Measurements from ENCODE around the gene LRRC46. TPM values are rescaled to one million over a fixed set of nuclear protein-coding genes. Genes with fewer than 3 reads are reported as not detected.

Gene LRRC46
- total and polyA plus RNA-seq, 2 experiments from 2014 or later = 0.18 to 0.35 TPM

DNA sequence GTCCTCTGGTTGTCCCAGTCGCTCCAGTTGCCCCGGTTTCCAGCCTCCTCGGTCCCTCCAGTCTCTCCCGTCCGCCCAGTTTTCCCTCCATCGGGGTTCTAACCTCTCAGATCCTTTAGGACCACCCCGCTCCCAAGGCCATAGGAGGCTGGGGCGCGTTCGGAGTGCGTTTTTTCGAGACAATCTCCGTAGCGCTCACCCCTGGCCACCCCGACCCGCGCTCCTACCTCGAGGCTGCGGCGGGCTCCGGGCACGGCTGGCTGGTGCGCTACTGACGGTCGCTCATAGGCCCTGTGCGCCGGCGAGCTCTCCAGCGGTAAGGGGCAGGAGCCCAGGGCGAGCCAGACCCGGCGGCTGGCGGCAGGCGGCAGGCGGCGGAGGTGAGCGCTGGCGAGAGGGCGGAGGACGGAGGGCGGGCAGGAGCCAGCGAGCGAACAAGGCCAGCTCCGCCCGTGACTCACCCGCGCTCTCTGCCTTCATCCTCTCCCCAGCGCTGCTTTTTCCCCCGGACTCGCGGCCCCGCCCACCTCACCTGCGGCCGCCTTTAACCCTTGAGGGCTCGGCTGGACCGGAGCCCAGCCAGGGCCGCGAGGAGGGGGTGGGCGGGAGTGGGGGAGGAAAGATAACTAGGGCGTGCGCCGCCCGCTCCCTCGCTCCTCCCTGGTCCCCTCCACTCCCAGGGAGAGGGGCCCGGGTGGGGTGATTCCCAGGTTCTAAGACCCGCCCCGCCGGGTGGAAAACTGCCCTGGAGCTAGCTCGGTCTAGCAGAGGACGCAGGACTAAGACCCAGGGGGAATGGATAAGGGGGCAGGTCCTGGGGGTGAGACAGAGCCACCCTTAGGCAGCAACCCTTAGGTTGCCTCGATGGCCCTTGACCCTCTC lies 19.5 kb downstream of the LRRC46 start, which contains the start of gene SP6:
TSS of gene SP6 (minus strand) at position 472 of the 882 bp plus-strand sequence. CDS start 2,734 bp downstream, outside the sequence.
- Mint-ChIP-seq H3K27ac (no peak within 1 kb of the TSS), H3K4me3 (peak within 1 kb of the TSS; percentile 77), H3K27me3 (ENCODE audit: insufficient read depth, low read depth, poor library complexity) (peaks cover 91% of the 10 kb centered on the region), H3K4me1 (peaks cover 40% of the 10 kb centered on the region), H3K9me3 (no peaks in the 10 kb centered on the region), H3K36me3 (ENCODE audit: low read depth) (no peaks in the 10 kb centered on the region)
- DNase-seq (ENCODE audit: low spot score) (peak; percentile 93), ATAC-seq (peak; percentile 59)
- peak within 1 kb of the TSS; percentile 96 for H2AFZ ChIP-seq
- H3K79me2 ChIP-seq (replicated peaks; ENCODE audit: insufficient read depth) = no peaks in the 10 kb centered on the region
- H3K9me2 ChIP-seq (ENCODE audit: insufficient read depth) = no peaks in the 10 kb centered on the region
- peak within 1 kb of the TSS; percentile 96 for H3K4me2 ChIP-seq
- no peaks in the 10 kb centered on the region for H3K36me3 ChIP-seq (ENCODE audit: insufficient read depth)
- H4K20me1 ChIP-seq (replicated peaks; ENCODE audit: insufficient read depth) = peaks cover 4% of the 10 kb centered on the region
- peak within 1 kb of the TSS; percentile 58 for H3K4me3 ChIP-seq
- H3F3A ChIP-seq (replicated peaks; ENCODE audit: low read depth) = peaks cover 23% of the 10 kb centered on the region
- TF ChIP-seq, protein P1, sequence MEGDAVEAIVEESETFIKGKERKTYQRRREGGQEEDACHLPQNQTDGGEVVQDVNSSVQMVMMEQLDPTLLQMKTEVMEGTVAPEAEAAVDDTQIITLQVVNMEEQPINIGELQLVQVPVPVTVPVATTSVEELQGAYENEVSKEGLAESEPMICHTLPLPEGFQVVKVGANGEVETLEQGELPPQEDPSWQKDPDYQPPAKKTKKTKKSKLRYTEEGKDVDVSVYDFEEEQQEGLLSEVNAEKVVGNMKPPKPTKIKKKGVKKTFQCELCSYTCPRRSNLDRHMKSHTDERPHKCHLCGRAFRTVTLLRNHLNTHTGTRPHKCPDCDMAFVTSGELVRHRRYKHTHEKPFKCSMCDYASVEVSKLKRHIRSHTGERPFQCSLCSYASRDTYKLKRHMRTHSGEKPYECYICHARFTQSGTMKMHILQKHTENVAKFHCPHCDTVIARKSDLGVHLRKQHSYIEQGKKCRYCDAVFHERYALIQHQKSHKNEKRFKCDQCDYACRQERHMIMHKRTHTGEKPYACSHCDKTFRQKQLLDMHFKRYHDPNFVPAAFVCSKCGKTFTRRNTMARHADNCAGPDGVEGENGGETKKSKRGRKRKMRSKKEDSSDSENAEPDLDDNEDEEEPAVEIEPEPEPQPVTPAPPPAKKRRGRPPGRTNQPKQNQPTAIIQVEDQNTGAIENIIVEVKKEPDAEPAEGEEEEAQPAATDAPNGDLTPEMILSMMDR (conservative IDR thresholded peaks at IDR 0.05; ENCODE audit: low read depth in 2 of 2) = peak in 1 of 2 experiments; percentile 21; a peak in 1 of 4 replicates
- TF ChIP-seq STAT1 (IDR thresholded peaks at IDR 0.05; ENCODE audit: unreplicated experiment) = no peak
- TF ChIP-seq POLR2AphosphoS5 (IDR thresholded peaks at IDR 0.05; ENCODE audit: low read depth) = peak; percentile 77
- TF ChIP-seq EZH2 (IDR thresholded peaks at IDR 0.05; ENCODE audit: low read depth, unreplicated experiment) = peak; percentile 83
- TF ChIP-seq, protein P2, sequence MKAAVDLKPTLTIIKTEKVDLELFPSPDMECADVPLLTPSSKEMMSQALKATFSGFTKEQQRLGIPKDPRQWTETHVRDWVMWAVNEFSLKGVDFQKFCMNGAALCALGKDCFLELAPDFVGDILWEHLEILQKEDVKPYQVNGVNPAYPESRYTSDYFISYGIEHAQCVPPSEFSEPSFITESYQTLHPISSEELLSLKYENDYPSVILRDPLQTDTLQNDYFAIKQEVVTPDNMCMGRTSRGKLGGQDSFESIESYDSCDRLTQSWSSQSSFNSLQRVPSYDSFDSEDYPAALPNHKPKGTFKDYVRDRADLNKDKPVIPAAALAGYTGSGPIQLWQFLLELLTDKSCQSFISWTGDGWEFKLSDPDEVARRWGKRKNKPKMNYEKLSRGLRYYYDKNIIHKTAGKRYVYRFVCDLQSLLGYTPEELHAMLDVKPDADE (IDR thresholded peaks at IDR 0.05) = no peak
- no peak for TF ChIP-seq JUNB (IDR thresholded peaks at IDR 0.05; ENCODE audit: unreplicated experiment)
- TF ChIP-seq, protein P3, sequence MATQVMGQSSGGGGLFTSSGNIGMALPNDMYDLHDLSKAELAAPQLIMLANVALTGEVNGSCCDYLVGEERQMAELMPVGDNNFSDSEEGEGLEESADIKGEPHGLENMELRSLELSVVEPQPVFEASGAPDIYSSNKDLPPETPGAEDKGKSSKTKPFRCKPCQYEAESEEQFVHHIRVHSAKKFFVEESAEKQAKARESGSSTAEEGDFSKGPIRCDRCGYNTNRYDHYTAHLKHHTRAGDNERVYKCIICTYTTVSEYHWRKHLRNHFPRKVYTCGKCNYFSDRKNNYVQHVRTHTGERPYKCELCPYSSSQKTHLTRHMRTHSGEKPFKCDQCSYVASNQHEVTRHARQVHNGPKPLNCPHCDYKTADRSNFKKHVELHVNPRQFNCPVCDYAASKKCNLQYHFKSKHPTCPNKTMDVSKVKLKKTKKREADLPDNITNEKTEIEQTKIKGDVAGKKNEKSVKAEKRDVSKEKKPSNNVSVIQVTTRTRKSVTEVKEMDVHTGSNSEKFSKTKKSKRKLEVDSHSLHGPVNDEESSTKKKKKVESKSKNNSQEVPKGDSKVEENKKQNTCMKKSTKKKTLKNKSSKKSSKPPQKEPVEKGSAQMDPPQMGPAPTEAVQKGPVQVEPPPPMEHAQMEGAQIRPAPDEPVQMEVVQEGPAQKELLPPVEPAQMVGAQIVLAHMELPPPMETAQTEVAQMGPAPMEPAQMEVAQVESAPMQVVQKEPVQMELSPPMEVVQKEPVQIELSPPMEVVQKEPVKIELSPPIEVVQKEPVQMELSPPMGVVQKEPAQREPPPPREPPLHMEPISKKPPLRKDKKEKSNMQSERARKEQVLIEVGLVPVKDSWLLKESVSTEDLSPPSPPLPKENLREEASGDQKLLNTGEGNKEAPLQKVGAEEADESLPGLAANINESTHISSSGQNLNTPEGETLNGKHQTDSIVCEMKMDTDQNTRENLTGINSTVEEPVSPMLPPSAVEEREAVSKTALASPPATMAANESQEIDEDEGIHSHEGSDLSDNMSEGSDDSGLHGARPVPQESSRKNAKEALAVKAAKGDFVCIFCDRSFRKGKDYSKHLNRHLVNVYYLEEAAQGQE (IDR thresholded peaks at IDR 0.05; ENCODE audit: unreplicated experiment) = no peak
- H3K27me3 ChIP-seq (ENCODE audit: insufficient read depth) = peaks cover 96% of the 10 kb centered on the region
- peaks cover 33% of the 10 kb centered on the region for H3K4me1 ChIP-seq (ENCODE audit: insufficient read depth)
- no peak within 1 kb of the TSS for H3K27ac ChIP-seq (ENCODE audit: low read depth)

Measured in GM23338 (cell line).